Ovary (tissue), 9 donors: ENCODE data around the gene WDR93. TPM values are rescaled to one million over a fixed set of nuclear protein-coding genes. Genes with fewer than 3 reads are reported as not detected.

Source experiments
- DNase-seq, 5 donors: peaks; one replicate each; pipeline ENCODE4 v3.0.0-alpha.2; 2019 to 2020
- H3K27ac ChIP-seq, 2 donors: fragments of 200-600 bp; one replicate each; pipeline versions ENCODE4 v1.5.1 to v1.8.0; 2019 to 2022
- H3K27me3 ChIP-seq: fragments of 200-600 bp; one replicate; pipeline ENCODE4 v1.8.0; 2022
- H3K36me3 ChIP-seq: fragments of 200-600 bp; sonication (generic); one replicate; pipeline ENCODE4 v1.5.1; 2019
- H3K4me1 ChIP-seq: one replicate; pipeline ENCODE4 v1.8.1; 2013; ENCODE audit warnings: mild to moderate bottlenecking, moderate library complexity; ENCODE audit not compliant: insufficient read depth
- H3K4me3 ChIP-seq: fragments of 200-600 bp; sonication (generic); one replicate; pipeline ENCODE4 v1.5.1; 2017
- H3K9me3 ChIP-seq, 2 donors: fragments of 200-600 bp in 1 of 2; sonication (generic) in 1 of 2; one replicate each; pipeline versions ENCODE4 v1.5.1 to v1.8.1; 2013 to 2019; ENCODE audit warnings: mild to moderate bottlenecking in 1 of 2, moderate library complexity in 1 of 2
- EP300 ChIP-seq: sonication (generic); formaldehyde crosslinking; IDR thresholded peaks from one replicate; pipeline ENCODE4 v1.6.1; 2017; ENCODE audit warnings: antibody characterized with exemption
- POLR2A ChIP-seq: fragments of 450-650 bp; IDR thresholded peaks from one replicate; pipeline ENCODE4 v1.6.1; 2017; ENCODE audit warnings: antibody characterized with exemption, mild to moderate bottlenecking, moderate library complexity
- WGBS, 3 donors: extraction: QIAGEN DNeasy Blood & Tissue Kit in 1 of 3; methylation state at CpG; one replicate each; pipeline versions ENCODE4 v1.1.5 to v1.1.7; 2013 to 2017; 5-methylcytosine and 5-hydroxymethylcytosine counted together
- intact Hi-C, 4 donors: fragments of 100-400 bp; cut with DNase I; formaldehyde crosslinking; loops; one replicate each; pipeline versions ENCODE4 v1.11.0 to v1.15.1; 2022 to 2023
- polyA plus RNA-seq, 2 donors: library from polyadenylated mRNA; stranded (reverse); fragments of 200-250 nt in 1 of 2; fragments of 350-450 nt in 1 of 2; fragmentation: Illumina TruSeq in 1 of 2; extraction: RNeasy Lipid Tissue Mini Kit (QIAGEN cat#74804) in 1 of 2; gene quantifications; one replicate each; pipeline ENCODE4 v1.2.3, GENCODE V29; 2013 to 2014
- total RNA-seq, 7 donors: library from RNA; depleted of rRNA in 2 of 7; stranded (reverse); fragments of >200 nt in 2 of 7; fragmentation: NEBNext Ultra II Directional in 3 of 7; extraction: Animal tissue kit (Norgen Biotek cat#: 25700) in 3 of 7; gene quantifications; one replicate each; pipeline versions ENCODE4 v1.1.0 to v1.2.4, GENCODE V29; 2016 to 2023
- TF ChIP-seq, protein P1 (sequence below), 3 donors: fragments of 450-650 bp in 2 of 3; fragments of 200-600 bp in 1 of 3; IDR thresholded peaks; one replicate each; pipeline versions ENCODE4 v1.5.1 to v1.8.0; 2016 to 2022; ENCODE audit warnings: antibody characterized with exemption in 3 of 3, mild to moderate bottlenecking in 1 of 3
- donor health status: DM: no; HTN: no; CAD: no; lungs with moderate emphysema.
- donor health status: DM: no; HTN: no; CAD: no.
- donor health status: Bipolar disorder and iron deficiency.
- donor health status: DM: yes; HTN: yes; CAD: no.
- donor health status: DM: no; HTN: no; CAD: no.
- donor health status: DM: yes; HTN: yes; CAD: no.

The WDR93 gene
- total and polyA plus RNA-seq, 9 donors = 0.23 to 3.2 (median 0.46) TPM; not detected in 1

GRCh38 chr15:89743011-89743410 lies 52.4 kb downstream of the WDR93 start:
- intact Hi-C loops = loop anchor here in 2 of 4 donors (10.0 kb wide), 2 partner anchors 98 to 332 kb away; no protein-coding TSS in a partner anchor
- no peaks in the 10 kb centered on the region for H3K36me3 ChIP-seq
- WGBS, 3 donors = 82 to 88% (median 83%) methylated on average over 8 of the region's 8 CpGs

GRCh38 chr15:89743594-89743993 lies 53.0 kb downstream of the WDR93 start:
- H3K4me3 ChIP-seq = no peak overlapping the region
- intact Hi-C loops = loop anchor here in 2 of 4 donors (10.0 kb wide), 2 partner anchors 99 to 331 kb away; no protein-coding TSS in a partner anchor
- no peak for TF ChIP-seq POLR2A
- TF ChIP-seq, protein P1, sequence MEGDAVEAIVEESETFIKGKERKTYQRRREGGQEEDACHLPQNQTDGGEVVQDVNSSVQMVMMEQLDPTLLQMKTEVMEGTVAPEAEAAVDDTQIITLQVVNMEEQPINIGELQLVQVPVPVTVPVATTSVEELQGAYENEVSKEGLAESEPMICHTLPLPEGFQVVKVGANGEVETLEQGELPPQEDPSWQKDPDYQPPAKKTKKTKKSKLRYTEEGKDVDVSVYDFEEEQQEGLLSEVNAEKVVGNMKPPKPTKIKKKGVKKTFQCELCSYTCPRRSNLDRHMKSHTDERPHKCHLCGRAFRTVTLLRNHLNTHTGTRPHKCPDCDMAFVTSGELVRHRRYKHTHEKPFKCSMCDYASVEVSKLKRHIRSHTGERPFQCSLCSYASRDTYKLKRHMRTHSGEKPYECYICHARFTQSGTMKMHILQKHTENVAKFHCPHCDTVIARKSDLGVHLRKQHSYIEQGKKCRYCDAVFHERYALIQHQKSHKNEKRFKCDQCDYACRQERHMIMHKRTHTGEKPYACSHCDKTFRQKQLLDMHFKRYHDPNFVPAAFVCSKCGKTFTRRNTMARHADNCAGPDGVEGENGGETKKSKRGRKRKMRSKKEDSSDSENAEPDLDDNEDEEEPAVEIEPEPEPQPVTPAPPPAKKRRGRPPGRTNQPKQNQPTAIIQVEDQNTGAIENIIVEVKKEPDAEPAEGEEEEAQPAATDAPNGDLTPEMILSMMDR (IDR thresholded peaks at IDR 0.05) = no peak
- no peak for TF ChIP-seq EP300
- no peaks in the 10 kb centered on the region for H3K4me1 ChIP-seq
- no peak overlapping the region for H3K27ac ChIP-seq
- H3K36me3 ChIP-seq = no peaks in the 10 kb centered on the region
- 78 to 86% (median 84%) methylated on average over 8 of the region's 8 CpGs for WGBS, 3 donors
- H3K27me3 ChIP-seq = no peaks in the 10 kb centered on the region
- no peak for DNase-seq
- no peaks in the 10 kb centered on the region for H3K9me3 ChIP-seq

More at GRCh38 chr15:89743011-89743410, 52.4 kb downstream of the WDR93 start:
- Histone ChIP-seq H3K27ac (no peak overlapping the region), H3K4me3 (no peak overlapping the region), H3K4me1 (no peaks in the 10 kb centered on the region), H3K9me3 (no peaks in the 10 kb centered on the region), H3K27me3 (no peaks in the 10 kb centered on the region)
- DNase-seq = no peak
- TF ChIP-seq POLR2A (no peak), EP300 (no peak)
- TF ChIP-seq, protein P1 (IDR thresholded peaks at IDR 0.05) = no peak

DNA sequence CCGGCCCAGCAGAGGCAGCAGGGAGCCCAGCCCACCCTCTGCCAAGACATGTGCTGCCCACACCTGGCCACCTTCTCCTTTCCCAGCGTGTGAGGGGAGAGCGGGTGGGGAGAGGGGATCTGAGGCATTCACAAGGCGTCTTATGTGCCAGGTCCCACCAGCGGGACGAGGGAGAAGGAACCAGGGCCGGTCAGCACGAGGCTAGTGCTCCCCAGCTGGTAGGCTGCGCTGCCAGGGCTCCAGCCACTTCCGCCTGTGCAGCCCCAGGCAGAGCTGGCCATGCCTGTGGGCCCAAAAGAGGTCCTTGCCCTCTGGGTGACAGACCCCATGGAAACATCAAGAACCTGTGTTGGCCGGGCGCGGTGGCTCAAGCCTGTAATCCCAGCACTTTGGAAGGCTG lies 54.5 kb downstream of the WDR93 start:
- DNase-seq = no peak
- Histone ChIP-seq H3K27me3 (no peaks in the 10 kb centered on the region), H3K4me3 (no peak overlapping the region), H3K36me3 (no peaks in the 10 kb centered on the region), H3K4me1 (peaks cover 3% of the 10 kb centered on the region), H3K27ac (no peak overlapping the region), H3K9me3 (no peaks in the 10 kb centered on the region)
- WGBS, 3 donors = 68 to 77% (median 74%) methylated on average over 13 of the region's 13 CpGs
- intact Hi-C loops = loop anchor here in 3 of 4 donors (5.0 to 10.0 kb wide), 3 partner anchors 98 to 330 kb away; no protein-coding TSS in a partner anchor
- TF ChIP-seq, protein P1 (IDR thresholded peaks at IDR 0.05) = no peak
- no peak for TF ChIP-seq POLR2A
- TF ChIP-seq EP300 = no peak

GRCh38 chr15:89745768-89746167 lies 55.2 kb downstream of the WDR93 start:
- H3K27me3 ChIP-seq = no peaks in the 10 kb centered on the region
- intact Hi-C loops = loop anchor here in 3 of 4 donors (5.0 to 10.0 kb wide), 3 partner anchors 98 to 329 kb away; no protein-coding TSS in a partner anchor
- no peak for DNase-seq

More at GRCh38 chr15:89745768-89746167, 55.2 kb downstream of the WDR93 start:
- no peaks in the 10 kb centered on the region for H3K9me3 ChIP-seq
- H3K27ac ChIP-seq = no peak overlapping the region
- WGBS, 3 donors = 26 to 85% (median 39%) methylated on average over 1 of the region's 1 CpG
- H3K4me1 ChIP-seq = peaks cover 7% of the 10 kb centered on the region
- no peaks in the 10 kb centered on the region for H3K36me3 ChIP-seq
- TF ChIP-seq POLR2A = no peak
- TF ChIP-seq, protein P1 (IDR thresholded peaks at IDR 0.05) = no peak
- no peak for TF ChIP-seq EP300
- no peak overlapping the region for H3K4me3 ChIP-seq
